ENCODE results near the gene CYP11A1. TPM values are rescaled to one million over a fixed set of nuclear protein-coding genes. Genes with fewer than 3 reads are reported as not detected.

The CYP11A1 gene
- total RNA-seq, 4 donors from 2014 or later = 0.67 to 3.7 (median 2.7) TPM

GRCh38 chr15:74339371-74339770, 28.1 kb downstream of the CYP11A1 start:
- Histone ChIP-seq H3K9me3 (no peaks in the 10 kb centered on the region), H3K27ac (no peak overlapping the region), H3K4me3 (no peak overlapping the region), H3K4me1 (no peaks in the 10 kb centered on the region), H3K27me3 (peaks cover 10% of the 10 kb centered on the region), H3K36me3 (no peaks in the 10 kb centered on the region)
- TF ChIP-seq POLR2A (IDR thresholded peaks at IDR 0.05) = no peak
- TF ChIP-seq POLR2AphosphoS5 (IDR thresholded peaks at IDR 0.05) = no peak
- TF ChIP-seq CTCF (IDR thresholded peaks at IDR 0.05) = no peak
- no peak for TF ChIP-seq EP300 (IDR thresholded peaks at IDR 0.05)
- WGBS, 2 donors (ENCODE audit: low coverage in 1 of 2) = no CpG with 5 or more reads among the region's 9 CpGs
- ATAC-seq = no peak

DNA sequence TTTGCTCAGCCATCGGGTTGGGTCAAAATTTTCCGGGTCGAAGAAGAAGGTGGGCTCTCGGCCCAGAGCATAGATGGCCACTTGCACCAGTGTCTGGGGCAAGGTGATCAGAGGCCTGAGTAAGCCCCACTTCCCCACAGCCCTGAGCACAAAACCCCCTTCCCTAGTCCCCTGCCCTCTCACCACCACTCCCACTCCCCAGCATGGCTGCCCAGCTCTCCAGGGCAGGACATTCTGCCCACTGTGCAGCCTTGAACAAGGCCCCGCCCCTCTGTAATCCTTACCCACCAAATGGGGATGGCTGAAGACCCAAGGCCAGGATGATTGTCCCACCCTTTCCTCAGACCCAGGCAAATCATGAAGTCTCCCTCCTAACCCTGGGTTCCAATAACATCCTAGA, 28.8 kb downstream of the CYP11A1 start:
- Histone ChIP-seq H3K4me3 (no peak overlapping the region), H3K27ac (no peak overlapping the region), H3K9me3 (no peaks in the 10 kb centered on the region), H3K36me3 (no peaks in the 10 kb centered on the region), H3K27me3 (peaks cover 6% of the 10 kb centered on the region), H3K4me1 (no peaks in the 10 kb centered on the region)
- no peak for ATAC-seq
- 100% methylated on average over 1 of the region's 5 CpGs; no CpG with 5 or more reads in 1 of the 2 donors for WGBS, 2 donors (ENCODE audit: low coverage in 1 of 2)
- no peak for TF ChIP-seq POLR2A (IDR thresholded peaks at IDR 0.05)
- TF ChIP-seq EP300 (IDR thresholded peaks at IDR 0.05) = no peak
- no peak for TF ChIP-seq CTCF (IDR thresholded peaks at IDR 0.05)
- TF ChIP-seq POLR2AphosphoS5 (IDR thresholded peaks at IDR 0.05) = no peak

GRCh38 chr15:74337607-74338211, 29.7 kb downstream of the CYP11A1 start:
- no peak for ATAC-seq
- Histone ChIP-seq H3K36me3 (no peaks in the 10 kb centered on the region), H3K9me3 (no peaks in the 10 kb centered on the region), H3K4me1 (no peaks in the 10 kb centered on the region), H3K27ac (no peak overlapping the region), H3K27me3 (peaks cover 3% of the 10 kb centered on the region), H3K4me3 (no peak overlapping the region)
- TF ChIP-seq POLR2AphosphoS5 (IDR thresholded peaks at IDR 0.05) = no peak
- TF ChIP-seq POLR2A (IDR thresholded peaks at IDR 0.05) = no peak
- no peak for TF ChIP-seq EP300 (IDR thresholded peaks at IDR 0.05)
- no peak for TF ChIP-seq CTCF (IDR thresholded peaks at IDR 0.05)
- 54 to 83% methylated on average over 1 to 3 of the region's 4 CpGs for WGBS, 2 donors (ENCODE audit: low coverage in 1 of 2)

DNA sequence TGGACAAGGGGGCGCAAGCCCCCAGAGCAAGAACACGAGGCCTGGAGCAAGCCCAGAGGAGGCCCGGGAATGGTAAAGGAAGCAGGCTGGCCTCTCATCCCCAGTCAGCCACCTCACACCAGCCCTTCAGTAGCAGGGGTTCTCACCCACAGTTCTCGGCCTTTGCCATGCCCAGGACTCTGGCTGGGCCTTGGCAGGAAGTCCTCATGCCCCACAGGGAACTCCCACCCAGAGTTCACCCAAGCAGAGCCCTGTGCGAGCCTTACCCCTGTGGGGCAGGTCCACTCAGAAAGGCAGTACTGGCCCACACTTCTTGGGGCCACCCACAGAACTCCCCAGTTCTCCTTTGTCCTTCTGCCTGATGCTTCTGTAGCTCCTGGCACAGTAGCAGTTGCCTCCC, 30.3 kb downstream of the CYP11A1 start:
- ATAC-seq = no peak
- Histone ChIP-seq H3K4me1 (no peaks in the 10 kb centered on the region), H3K27ac (no peak overlapping the region), H3K4me3 (no peak overlapping the region), H3K36me3 (no peaks in the 10 kb centered on the region), H3K9me3 (no peaks in the 10 kb centered on the region), H3K27me3 (peaks cover 3% of the 10 kb centered on the region)
- 80% methylated on average over 1 to 2 of the region's 5 CpGs for WGBS, 2 donors (ENCODE audit: low coverage in 1 of 2)
- no peak for TF ChIP-seq POLR2A (IDR thresholded peaks at IDR 0.05)
- no peak for TF ChIP-seq POLR2AphosphoS5 (IDR thresholded peaks at IDR 0.05)
- no peak for TF ChIP-seq EP300 (IDR thresholded peaks at IDR 0.05)
- TF ChIP-seq CTCF (IDR thresholded peaks at IDR 0.05) = no peak

Measured in gastroesophageal sphincter (tissue), 4 donors.